Measurements from ENCODE around the gene BCL11A.

DNA sequence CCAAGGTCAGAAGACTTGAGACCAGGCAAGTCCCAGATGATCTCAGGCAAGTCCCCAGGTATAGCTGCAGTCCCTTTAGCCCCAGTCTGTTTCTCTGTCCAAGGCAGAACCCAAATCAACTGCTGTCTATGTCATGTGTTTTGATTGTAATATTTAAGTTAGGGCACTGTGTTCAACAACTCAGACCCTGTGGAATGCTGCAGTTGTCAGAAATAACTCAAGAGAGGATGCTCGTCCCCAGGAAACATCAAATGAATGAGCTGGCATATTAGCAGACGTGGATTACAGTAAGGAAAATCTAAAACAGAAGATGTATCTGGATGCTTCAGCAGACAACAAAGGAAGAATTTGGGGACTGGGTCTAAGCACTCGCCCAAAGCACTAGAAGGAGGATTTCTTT lies 70.1 kb downstream of the BCL11A start:
- TF ChIP-seq, protein P1, sequence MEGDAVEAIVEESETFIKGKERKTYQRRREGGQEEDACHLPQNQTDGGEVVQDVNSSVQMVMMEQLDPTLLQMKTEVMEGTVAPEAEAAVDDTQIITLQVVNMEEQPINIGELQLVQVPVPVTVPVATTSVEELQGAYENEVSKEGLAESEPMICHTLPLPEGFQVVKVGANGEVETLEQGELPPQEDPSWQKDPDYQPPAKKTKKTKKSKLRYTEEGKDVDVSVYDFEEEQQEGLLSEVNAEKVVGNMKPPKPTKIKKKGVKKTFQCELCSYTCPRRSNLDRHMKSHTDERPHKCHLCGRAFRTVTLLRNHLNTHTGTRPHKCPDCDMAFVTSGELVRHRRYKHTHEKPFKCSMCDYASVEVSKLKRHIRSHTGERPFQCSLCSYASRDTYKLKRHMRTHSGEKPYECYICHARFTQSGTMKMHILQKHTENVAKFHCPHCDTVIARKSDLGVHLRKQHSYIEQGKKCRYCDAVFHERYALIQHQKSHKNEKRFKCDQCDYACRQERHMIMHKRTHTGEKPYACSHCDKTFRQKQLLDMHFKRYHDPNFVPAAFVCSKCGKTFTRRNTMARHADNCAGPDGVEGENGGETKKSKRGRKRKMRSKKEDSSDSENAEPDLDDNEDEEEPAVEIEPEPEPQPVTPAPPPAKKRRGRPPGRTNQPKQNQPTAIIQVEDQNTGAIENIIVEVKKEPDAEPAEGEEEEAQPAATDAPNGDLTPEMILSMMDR (conservative IDR thresholded peaks at IDR 0.05): no peak
- TF ChIP-seq ZFX (IDR thresholded peaks at IDR 0.05): no peak

All from C4-2B (cell line).